ENCODE data around the gene DMRTA1.

- TF ChIP-seq EZH2 (IDR thresholded peaks at IDR 0.05; ENCODE audit: low read length, missing control alignments) (no peak), CTCF (conservative IDR thresholded peaks at IDR 0.05 in 1 of 2, IDR thresholded peaks at IDR 0.05 in 1 of 2; ENCODE audit: low read depth in 1 of 2, low read length in 2 of 2) (no peak)
Measured at GRCh38 chr9:22413884-22414283, 32.7 kb upstream of the DMRTA1 start.
